Hematopoietic multipotent progenitor cell treated with erythropoietin and hydrocortisone succinate and interleukin-3 and kit ligand, for 6 days (in vitro differentiated cells): ENCODE results near the gene SELENOS.

Source experiments
- DNase-seq: peaks from one replicate; pipeline ENCODE4 v3.0.0-alpha.2; 2015

SELENOS gene

DNA sequence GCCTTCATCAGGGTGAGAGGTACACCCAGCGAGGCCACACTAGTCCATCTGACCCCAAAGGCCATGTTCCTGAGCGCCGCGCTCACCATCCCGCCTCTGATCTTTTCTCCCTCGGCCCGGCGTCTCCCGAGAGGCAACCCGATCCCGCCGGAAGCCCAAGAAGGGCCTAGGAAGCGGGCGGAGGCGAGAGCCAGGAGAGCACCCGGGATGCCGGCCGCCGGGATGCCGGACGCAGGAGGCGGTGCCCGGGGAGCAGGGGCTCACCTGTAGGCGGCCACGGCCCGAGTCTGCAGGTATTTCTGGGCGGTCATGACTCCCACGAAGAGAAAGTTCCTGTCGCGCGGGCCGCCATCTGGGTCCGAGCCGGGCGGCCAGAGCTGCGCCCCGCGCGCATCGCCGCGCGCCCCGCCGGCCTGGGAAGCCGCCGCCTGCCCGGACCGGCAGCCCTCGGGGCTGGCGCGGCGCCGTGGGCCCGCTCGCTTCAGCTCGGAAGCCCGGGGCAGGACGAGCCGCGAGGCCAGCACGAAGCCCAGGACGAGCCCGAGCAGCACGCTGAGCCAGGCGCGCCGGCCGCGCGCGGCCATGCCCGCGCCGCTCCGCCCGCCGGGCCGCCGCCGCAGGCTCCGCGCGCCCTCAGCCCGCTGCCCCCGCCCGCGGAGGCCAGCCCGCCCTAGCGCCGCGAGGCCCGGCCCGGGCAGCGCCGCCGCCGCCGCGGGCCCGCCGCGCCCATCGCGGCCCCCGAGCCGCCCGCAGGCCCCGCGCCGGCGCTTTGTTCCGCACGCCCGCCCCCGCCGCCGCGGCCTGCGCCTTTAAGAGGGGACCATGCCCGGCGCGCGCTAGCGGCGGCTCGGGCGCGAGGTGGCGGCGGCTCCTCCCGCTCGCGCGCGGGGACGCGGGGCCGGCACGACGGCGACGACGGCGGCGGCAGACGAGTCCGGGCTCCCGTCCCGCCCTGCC, 26.1 kb downstream of the SELENOS start:
- DNase-seq = peak; percentile 30

- peak; percentile 27 for DNase-seq
Measured at GRCh38 chr15:101250341-101250831, 26.9 kb downstream of the SELENOS start.

GRCh38 chr15:101248274-101248673, 29.0 kb downstream of the SELENOS start:
- no peak for DNase-seq

DNA sequence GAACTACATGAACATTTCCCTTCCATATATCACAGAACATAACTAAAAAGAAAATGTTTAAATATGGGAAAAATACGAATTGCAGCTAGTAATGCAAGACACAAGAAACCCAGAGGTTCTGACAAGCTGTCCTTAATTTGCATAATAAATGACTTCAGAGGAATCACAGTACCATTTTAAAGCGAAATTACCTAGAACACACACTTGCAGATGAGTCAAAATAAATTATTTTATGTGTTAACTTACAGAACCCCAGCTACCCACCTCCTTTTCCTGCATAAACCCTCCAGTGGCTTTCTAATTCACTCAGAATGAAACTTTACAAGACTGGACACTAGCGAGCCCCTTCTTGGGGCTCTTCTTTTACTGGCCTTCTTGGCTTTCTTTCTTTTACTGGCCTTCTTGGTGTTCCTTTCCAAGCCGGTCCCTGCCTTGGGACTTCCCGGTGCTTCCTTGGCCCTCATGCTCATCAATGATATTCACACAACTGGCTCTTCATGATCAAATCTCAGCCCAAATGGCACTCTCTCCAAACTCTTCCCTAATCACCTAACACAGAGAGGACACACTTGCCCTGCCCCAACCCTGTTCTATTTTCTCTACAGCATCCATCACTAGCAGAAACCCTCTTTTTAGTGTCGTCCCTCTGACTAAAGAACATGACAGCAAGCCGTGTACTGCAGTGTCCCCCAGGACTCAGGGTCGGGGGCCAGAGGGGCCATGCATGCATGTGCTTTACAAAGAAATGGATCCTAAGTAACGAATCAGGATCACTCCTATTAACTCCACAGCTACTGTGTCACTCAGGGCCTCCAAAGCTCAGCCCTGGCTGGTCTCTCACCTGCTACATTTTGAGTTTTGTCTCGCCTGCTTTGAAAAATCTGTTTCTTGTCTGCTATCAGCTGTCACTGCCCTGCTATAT, 30.2 kb downstream of the SELENOS start:
- no peak for DNase-seq

- DNase-seq = no peak
Measured at GRCh38 chr15:101246391-101246790, 30.9 kb downstream of the SELENOS start.

DNA sequence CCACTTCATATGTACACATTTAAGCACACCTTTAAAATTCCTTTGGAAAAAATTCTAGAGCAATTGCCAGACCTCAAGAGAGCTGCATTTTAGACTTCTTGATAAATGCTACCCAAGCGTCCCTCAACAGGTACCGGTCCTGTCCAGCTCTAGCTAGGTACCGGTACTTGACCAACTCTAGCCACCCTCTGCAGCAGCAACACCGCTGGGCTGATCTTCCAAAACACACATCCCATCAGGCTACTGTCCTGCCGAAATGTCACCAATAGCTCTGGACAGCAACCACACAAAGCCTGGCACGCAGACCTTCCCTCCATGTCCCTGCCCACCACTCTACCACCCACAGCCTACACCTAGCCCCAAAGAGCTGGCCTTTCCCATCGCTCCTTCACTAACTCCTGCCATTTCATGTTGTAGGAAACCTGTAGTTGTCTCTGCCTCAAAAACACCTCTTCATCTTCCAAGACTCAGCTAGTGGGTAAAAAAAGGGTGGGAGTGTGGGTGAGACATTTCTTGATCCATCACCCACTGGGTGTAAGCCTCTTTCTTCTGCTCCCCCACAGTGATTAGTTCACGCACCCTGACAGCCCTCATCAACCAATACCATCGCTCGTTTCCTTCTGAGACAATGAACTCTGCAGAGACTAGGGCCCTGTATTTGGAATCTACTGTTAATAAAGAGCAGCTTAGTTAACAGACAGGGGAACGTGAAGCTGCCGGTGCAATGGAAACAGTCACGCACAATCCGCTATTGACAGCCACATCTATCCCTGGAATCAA, 32.2 kb downstream of the SELENOS start:
- no peak for DNase-seq

DNA sequence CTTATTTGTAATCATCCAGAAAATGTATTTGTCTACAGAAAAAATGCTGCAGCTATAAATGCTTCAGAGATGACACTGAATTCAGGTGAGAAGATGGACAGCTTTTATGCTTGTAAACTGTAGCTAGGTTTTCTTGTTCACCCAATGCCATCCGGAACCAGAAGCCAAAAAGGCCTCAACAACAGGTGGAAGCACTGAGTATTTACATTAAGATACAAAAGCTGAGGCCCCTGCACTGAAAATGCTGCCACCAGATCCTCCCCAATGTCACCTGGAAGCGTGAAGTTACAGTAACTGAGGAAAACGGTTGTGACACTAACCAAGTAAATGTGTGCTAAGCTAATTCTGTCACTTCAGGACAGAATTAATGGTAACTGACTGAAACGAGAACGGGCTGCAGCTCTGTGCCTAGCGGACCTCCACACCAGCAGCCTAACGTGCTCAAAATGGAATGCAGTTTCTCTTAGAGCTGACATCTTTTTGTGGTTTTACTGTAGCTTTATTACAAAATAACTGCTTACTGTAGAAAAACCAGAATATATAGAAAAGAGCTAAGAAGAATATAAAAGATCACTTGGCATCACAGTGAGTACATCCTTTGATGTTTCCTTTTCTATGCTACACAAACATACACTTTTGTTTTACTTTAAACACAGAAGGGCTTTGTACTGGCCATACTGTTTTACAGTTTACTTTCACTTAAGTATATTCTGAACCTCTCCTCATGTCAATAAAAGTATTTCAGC, 33.1 kb downstream of the SELENOS start:
- DNase-seq = no peak

DNA sequence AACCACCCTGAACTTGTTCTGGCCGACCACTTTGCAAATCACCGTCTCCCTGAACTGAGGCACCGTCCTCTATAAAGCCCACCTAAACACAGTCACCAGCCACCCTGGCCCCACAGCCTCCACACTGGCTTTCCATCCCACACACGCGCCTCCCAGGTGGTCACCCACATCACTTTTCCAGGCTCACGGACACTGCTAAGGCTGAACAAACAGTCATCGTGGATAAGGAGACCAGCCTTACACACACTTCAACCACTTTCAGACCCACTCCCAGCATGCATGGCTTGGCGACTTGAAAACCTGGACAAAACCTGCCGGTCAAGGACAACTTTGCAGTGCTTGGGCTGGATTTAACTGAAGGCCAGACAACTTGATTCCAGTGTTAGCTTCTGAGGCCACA, 33.9 kb downstream of the SELENOS start:
- DNase-seq = no peak

DNA sequence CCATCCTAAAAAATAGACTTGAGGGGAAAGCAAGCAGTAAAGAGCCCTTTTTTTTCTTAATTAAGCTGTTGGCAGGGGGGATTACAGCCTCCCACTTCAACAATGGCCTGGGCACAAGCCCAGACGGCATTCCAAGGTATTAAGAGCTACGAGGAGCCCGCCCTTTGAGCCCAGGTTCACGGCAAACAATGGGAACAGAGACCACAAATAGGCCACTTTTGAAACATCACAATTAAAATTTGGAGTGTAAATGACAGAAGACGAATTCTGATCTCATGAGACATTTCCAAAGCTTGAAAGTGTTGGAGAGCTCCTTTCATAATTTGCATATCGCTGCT, 34.3 kb downstream of the SELENOS start:
- DNase-seq = no peak

- peak; percentile 83 for DNase-seq
Measured at GRCh38 chr15:101242160-101242998, 34.9 kb downstream of the SELENOS start.

DNA sequence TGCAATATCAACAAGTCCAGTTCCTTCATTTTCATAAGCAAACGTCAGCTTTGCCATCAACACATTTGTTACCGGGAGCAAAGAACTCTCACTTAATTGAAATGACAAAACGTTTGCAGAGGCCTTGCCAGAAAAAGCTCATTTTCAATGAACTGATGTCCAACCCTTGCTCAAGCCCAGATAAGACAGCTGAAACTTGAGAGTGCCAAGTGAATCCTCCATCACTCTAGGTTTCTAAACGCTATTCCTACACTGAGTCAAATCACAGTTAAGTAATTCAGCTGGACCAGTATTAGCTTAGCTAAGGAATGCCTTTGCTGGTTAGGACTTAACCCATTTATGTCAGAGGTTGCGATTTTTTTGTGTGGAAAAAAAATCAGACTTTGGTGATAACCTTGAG, 36.9 kb downstream of the SELENOS start:
- peak; percentile 29 for DNase-seq

- peak; percentile 69 for DNase-seq
Measured at GRCh38 chr15:101239724-101240136, 37.6 kb downstream of the SELENOS start.

DNA sequence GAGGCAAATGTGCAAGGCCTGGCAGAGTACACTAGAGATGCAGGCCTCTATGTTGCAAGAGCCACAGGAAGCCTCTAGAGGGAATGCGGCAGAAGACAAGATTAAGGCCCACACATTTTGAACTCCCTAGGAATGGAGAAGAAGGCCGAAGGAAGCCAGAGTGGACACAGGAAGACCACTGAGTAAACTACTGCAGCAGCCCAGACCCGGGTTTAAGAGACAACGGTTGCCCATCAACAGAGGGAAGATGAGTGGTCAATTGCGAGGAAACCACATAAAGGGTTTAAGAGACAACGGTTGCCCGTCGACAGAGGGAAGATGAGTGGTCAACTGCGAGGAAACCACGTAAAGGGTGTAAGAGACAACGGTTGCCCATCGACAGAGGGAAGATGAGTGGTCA, 40.0 kb downstream of the SELENOS start:
- peak; percentile 58 for DNase-seq

GRCh38 chr15:101233651-101234280, 43.5 kb downstream of the SELENOS start:
- no peak for DNase-seq

DNA sequence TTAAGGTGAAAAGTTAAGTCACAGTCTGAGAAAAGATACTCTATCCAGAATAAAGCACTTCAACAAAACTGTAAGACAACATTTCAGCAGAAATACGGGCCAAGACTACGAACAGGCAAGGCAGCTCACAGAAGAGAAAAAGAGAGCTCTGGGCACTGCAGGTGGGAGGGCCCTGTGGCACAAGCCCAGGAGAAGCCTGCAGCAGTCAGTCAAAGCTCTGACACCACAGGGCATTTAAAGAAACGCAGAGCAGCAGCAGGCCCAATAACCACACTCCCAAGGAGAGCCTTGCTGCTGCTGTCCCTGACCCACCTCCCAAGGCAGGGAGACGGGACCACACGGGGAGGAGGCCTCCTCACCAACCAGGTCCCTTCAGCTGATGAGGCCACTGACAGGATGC, 44.6 kb downstream of the SELENOS start:
- DNase-seq = no peak

DNA sequence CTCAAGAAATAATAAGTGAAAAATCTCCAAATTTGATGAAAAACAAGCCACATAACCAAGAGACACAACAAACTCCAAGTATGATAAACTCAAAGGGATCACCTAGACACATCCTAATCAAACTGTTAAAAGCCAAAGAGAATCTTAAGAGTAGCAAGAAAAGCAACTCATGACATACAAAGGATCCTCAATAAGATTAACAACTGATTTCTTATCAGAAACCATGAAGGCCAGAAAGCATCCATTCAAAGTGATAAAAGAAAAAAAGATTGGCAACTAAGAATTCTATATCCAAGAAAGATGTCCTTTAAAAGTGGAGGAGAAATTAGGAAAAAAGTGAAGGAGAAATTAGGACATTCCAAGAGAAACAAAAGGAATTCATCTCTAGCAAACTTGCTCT, 49.0 kb downstream of the SELENOS start:
- DNase-seq = no peak

DNA sequence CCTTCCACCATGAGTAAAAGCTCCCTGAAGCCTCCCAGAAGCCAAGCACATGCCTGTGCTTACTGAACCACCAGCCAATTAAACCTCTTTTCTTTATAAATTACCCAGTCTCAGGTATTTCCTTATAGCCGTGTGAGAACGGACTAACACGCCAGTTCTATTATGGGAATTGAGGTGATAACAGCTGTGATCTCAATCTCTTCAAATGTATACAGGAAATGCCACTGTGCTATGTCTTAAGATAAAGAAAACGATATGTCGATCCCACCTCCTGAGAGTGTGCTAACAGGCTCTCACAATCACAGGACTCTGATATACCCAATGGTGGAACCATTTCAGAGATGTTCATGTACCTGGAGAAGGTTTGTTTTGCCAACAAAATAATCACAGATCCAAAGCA, 51.6 kb downstream of the SELENOS start:
- DNase-seq = no peak
